ENCODE results near the gene ABL2.
"Not testable (repeated sequence)": the region's sequence is repeated elsewhere in the genome, so short reads cannot be mapped to it uniquely, and the experiment has no call there.

The ABL2 gene

DNA sequence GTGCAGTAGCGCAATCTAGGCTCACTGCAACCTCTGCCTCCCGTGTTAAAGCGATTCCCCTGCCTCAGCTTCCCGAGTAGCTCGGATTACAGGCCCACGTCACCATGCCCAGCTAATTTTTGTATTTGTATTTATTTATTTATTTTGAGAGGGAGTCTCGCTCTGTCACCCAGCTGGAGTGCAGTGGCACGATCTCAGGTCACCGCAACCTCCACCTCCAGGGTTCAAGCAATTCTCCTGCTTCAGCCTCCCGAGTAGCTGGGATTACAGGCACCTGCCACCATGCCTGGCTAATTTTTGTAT lies 59.1 kb downstream of the ABL2 start:
- not testable (repeated sequence) for DNase-seq (ENCODE audit: low read depth in 4 of 4, low spot score in 1 of 4)

DNA sequence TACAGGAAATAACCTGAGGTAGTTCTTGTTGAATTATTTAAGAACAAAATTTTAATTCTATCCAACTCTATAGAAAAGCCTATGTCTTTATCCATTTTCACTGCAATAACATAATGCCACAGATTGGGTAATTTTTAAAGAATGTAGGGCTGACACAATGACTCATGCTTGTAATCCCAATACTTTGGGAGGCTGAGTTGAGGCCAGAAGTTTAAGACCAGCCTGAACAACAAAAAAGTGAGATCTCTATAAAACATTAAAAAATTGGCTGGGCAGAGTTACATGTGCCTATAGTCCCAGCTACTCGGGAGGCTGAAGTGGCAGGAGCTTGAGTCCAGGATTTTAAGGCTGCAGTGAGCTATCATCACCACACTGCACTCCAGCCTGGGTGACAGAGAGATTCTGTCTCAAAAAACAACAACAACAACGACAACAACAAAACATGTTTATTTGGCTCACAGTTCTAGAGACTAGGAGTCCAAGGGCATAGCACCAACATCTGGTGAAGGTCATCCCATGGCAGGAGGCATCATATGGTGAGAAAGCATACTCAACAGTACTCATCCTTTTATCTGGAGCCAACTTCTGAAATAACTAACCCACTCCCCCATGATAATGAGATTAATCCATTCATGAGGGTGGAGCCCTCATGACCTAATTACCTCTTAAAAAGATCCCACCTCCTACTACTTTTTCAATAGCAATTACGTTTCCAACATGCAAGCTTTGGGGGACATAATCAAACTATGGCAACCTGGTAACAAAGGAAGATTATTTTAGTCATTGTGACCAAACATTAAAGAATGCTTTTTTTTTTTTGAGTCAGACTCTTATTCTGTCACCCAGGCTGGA lies 59.6 kb downstream of the ABL2 start:
- no peak for DNase-seq (ENCODE audit: low read depth in 4 of 4, low spot score in 1 of 4)

DNA sequence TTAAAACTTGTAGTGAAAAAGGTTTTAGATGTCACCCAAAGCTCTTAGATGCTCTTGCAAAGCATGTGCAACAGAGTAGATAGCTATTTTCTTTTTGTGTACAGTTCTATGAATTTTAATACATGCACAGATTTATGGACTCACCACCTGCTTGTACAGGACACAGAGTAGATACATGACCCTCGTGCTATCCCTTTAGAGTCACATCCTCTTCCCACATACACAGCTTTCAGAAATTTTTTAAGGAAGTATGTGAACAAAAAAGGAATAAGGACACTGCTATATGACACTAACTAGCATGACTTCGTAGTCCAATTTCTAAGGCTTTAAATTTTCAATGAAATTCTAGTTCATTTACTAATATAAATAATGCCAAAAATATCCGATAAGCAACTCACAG lies 60.9 kb downstream of the ABL2 start:
- no peak for DNase-seq (ENCODE audit: low read depth in 4 of 4, low spot score in 1 of 4)

- no peak for DNase-seq (ENCODE audit: low read depth in 4 of 4, low spot score in 1 of 4)
Observed at GRCh38 chr1:179167955-179168354, 61.5 kb downstream of the ABL2 start.

DNA sequence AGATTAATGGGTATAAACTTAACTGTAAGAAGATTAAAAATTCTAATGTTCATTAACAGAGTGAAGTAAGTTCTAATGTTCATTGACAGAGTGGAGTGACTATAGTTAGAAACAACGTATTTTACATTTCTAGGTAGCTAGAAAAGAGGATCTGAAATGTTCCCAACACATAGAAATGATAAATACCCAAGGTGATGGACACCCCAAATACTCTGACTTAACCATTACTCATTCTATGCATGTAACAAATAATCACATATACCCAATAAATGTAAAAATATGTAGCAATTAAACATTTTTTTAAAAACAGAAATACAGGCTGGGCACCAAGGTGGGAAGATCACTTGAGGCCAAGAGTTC lies 62.1 kb downstream of the ABL2 start:
- no peak for DNase-seq (ENCODE audit: low read depth in 4 of 4, low spot score in 1 of 4)

DNA sequence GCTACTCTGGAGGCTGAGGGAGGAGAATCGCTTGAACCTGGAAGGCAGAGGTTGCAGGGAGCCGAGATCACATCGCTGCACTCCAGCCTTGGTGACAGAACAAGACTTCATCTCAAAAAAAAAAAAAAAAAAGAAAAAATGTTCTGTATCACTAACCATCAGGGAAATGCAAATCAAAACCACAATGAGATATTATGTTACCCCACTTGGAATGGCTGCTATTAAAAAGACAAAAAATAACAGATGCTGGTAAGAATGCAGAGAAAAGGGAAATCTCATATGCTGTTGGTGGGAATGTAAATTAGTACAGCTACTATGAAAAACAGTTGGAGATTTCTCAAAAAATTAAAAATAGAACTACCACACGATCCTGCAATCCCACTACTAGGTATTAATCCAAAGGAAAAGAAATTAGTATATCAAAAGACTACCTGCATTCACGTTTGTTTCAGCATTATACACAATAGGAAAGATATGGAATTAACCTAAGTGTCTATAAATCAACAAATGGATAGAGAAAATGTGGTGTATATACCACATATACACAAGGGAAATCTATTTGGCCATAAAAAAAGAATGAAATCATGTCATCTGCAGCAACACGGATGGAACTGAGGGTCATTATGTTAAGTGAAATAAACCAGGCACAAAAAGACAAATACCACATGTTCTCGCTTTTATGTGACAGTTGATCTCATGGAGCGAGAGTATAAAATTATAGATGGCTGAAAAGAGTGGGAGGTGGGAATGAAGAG lies 62.6 kb downstream of the ABL2 start:
- DNase-seq (ENCODE audit: low read depth in 4 of 4, low spot score in 1 of 4) = no peak

- no peak for DNase-seq (ENCODE audit: low read depth in 4 of 4, low spot score in 1 of 4)
Observed at GRCh38 chr1:179164494-179164893, 65.0 kb downstream of the ABL2 start.

DNA sequence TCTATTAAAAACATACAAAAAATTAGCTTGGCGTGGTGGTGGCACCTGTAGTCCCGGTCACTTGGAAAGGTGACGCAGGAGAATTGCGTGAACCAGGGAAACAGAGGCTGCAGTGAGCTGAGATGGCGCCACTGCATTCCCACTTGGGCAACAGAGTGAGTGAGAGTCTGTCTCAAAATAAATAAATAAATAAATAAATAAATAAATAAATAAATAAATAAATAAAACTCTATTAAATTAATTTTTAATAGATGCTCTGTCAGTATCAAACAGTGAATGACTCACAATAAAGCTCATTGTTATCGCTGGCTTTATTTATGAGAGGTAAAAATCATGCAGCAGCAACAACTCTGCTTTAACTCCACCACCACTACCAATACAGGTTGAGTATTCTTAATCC lies 72.8 kb downstream of the ABL2 start:
- no peak for DNase-seq (ENCODE audit: low read depth in 4 of 4, low spot score in 1 of 4)

DNA sequence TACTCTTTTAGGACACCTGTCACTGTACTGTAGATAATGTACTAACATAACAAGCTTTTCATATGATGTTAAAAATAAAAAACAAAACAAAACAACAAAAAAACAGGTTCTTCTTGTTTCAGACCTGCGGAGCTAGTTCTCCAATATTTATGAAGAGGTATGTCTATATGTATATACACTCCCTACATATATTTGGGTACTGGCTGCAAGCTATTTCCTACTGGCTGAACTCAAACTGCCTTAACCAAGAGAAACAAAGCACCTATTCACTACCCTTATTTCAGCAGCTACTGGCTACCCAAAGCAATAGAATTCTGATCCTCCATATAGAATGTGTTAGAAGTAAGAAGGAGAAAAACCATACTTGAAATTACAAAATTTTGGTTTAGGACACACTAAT lies 73.5 kb downstream of the ABL2 start:
- no peak for DNase-seq (ENCODE audit: low read depth in 4 of 4, low spot score in 1 of 4)

GRCh38 chr1:179155615-179156014 lies 73.9 kb downstream of the ABL2 start:
- no peak for DNase-seq (ENCODE audit: low read depth in 4 of 4, low spot score in 1 of 4)

DNA sequence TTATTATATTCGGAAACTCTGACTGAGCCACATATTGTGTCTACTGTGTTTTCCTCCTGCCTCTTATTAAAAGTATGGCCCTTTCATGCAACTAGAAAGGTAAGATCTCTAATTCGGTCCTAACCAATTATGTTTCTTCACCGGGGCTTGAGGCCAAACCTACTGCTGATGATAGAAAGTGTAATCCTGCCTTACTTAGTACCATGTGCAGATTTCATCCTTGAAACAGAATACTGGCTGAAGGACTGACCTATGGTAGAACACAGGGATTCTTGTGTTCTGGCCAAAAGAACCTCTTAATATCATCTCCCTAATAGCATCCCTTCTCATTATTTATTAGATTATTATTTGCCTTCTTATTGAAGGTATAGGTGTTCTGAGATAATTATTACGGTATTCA lies 75.0 kb downstream of the ABL2 start:
- no peak for DNase-seq (ENCODE audit: low read depth in 4 of 4, low spot score in 1 of 4)

DNA sequence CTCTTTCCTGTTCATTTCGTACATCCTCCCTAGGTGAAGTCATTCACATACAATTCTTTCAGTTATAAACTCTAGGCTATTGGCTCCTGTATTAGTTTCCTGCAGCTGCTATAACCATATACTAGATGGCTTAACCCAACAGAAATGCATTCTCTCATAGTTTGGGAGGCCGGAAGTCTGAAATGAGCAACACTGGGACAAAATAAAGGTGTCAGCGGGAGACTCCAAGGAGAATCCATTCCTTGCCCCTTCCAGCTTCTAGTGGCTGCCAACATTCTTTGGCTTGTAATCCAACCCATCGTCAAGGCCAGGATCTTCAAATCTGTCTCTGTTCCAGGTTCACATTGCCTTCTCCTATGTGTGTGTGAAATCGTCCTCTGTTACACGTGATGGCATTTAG lies 76.3 kb downstream of the ABL2 start:
- no peak for DNase-seq (ENCODE audit: low read depth in 4 of 4, low spot score in 1 of 4)

GRCh38 chr1:179151908-179152682 lies 77.4 kb downstream of the ABL2 start:
- DNase-seq (ENCODE audit: low read depth in 4 of 4, low spot score in 1 of 4) = no peak

- DNase-seq (ENCODE audit: low read depth in 4 of 4, low spot score in 1 of 4) = no peak
Observed at GRCh38 chr1:179146911-179147310, 82.6 kb downstream of the ABL2 start.

DNA sequence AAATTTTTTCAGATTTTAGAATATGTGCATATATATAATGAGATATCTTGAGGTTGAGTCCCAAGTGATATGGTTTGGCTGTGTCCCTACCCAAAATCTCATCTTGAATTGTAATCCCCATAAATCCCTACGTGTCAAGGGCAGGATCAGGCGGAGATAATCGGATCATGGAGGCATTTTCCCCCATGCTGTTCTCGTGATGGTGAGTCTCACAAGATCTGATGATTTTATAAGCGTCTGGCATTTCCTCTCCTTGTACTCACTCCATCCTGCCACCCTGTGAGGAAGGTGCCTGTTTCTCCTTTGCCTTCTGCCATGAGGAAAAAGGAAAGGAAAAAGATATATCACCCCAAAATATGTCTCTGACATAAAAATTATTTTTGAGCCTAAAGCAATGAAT lies 83.0 kb downstream of the ABL2 start:
- DNase-seq (ENCODE audit: low read depth in 4 of 4, low spot score in 1 of 4) = no peak

GRCh38 chr1:179145521-179145920 lies 84.0 kb downstream of the ABL2 start:
- no peak for DNase-seq (ENCODE audit: low read depth in 4 of 4, low spot score in 1 of 4)

DNA sequence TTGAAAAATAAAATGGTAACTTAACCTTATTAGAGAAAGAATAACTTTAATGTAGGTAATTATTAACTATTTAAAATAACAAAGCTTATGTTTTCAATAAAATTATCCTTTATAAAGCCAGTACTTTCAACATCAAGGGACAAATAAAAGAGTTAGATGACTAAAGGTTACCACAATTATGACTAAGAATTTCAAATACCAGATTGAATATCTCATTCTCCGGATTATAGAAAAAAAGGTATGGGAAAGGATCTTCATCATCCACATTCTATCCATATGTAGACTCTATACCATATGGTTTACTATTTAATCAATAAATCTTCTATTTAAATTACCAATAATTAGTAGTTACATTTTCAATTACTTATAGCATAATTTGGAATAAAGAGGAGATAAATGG lies 84.9 kb downstream of the ABL2 start:
- DNase-seq (ENCODE audit: low read depth in 4 of 4, low spot score in 1 of 4) = no peak

- no peak for DNase-seq (ENCODE audit: low read depth in 4 of 4, low spot score in 1 of 4)
Observed at GRCh38 chr1:179143322-179143721, 86.2 kb downstream of the ABL2 start.

DNA sequence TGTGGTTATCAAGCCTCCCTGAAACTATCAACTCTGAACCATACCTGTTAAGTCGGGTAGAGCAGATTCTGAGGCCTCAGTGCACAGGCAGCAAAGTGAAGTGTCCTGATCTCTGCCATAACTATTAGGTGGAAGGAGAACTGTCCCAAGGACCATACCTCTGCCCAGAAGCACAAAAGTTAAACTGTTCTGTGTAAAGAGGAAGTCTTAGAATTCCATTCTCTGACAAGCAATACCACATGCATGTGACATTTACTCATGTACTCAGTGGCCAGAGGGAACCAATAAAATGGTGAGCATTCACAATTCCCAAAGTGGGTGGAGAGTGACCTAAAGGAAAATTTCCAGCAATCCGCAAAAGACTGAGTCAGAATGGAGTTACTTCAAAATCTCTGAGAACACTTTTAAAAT lies 86.6 kb downstream of the ABL2 start:
- DNase-seq (ENCODE audit: low read depth in 4 of 4, low spot score in 1 of 4) = no peak

DNA sequence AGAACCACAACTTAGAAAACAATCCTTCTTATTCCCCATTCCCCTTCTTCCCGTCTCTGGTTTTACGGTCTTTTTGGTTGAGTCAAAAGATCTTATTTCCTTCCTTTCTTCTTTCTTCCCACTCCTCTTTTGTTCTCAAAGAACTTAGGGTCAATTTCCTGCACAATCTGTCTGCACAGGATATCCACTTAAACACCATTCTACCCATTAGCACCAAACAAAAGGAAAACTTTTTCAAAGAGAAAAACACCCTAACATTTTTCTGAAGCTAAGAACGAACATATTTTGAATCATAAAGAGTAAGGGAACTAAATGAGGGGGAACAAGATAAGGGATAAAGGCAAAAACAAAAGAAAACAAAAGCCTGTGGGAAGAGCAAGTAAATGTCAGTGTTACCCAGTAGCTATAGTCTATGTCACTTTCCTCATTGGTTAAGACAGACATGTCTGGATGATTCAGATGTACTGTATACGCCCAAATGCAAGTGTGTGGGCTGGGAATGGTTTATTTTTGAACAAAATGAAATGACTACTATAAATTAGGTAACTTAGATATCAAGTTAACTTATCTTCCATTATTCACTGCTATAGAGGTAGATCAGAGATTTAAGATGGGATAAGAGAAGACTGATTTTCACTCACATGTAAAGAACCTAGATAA lies 87.8 kb downstream of the ABL2 start:
- no peak for DNase-seq (ENCODE audit: low read depth in 4 of 4, low spot score in 1 of 4)

- DNase-seq (ENCODE audit: low read depth in 4 of 4, low spot score in 1 of 4) = not testable (repeated sequence)
Observed at GRCh38 chr1:179138755-179139154, 90.7 kb downstream of the ABL2 start.

Measured in stimulated activated CD4-positive, alpha-beta T cell treated with anti-CD3 and anti-CD28 coated beads, Interleukin-1b, Interleukin-23, amount 100 ng/mL, for 24 hours (primary cell).